Pancreas (tissue), 10 donors: ENCODE data around the gene ABI3BP. TPM values are rescaled to one million over a fixed set of nuclear protein-coding genes. Genes with fewer than 3 reads are reported as not detected.

Source experiments
- ATAC-seq, 4 donors: fragments of 200-7000 bp; cut with Tn5 transposase; one replicate each; pipeline versions ENCODE4 v1.8.0 to v1.9.1; 2020; ENCODE audit warnings: mild to moderate bottlenecking in 4 of 4, moderate library complexity in 4 of 4
- DNase-seq, 6 donors: peaks; one replicate each; pipeline ENCODE4 v3.0.0-alpha.2; 2020
- FAIRE-seq: peaks from 2 replicates; lab custom pipeline; 2012; peaks lifted over from hg19 to GRCh38; lab: Jason Lieb, UNC
- H3K27ac ChIP-seq, 4 donors: fragments of 200-600 bp; sonication (generic); 1 replicate in 3 of 4; 2 replicates in 1 of 4; pipeline versions ENCODE4 v1.5.0 to v1.8.0; 2020
- H3K27me3 ChIP-seq, 4 donors: fragments of 200-600 bp; one replicate each; pipeline ENCODE4 v1.8.0; 2021
- H3K36me3 ChIP-seq, 3 donors: fragments of 200-600 bp; sonication (generic) in 1 of 3; one replicate each; pipeline versions ENCODE4 v1.5.0 to v1.8.0; 2020 to 2021
- H3K4me1 ChIP-seq, 3 donors: fragments of 200-600 bp; one replicate each; pipeline ENCODE4 v1.8.0; 2021
- H3K4me3 ChIP-seq, 4 donors: fragments of 200-600 bp; sonication (generic) in 2 of 4; one replicate each; pipeline versions ENCODE4 v1.5.0 to v1.8.0; 2020 to 2021
- H3K9me3 ChIP-seq, 4 donors: fragments of 200-600 bp; one replicate each; pipeline ENCODE4 v1.8.0; 2021
- WGBS, 2 donors: extraction: QIAGEN DNeasy Blood & Tissue Kit; methylation state at CpG; one replicate each; pipeline ENCODE4 v1.1.7; 2013; 5-methylcytosine and 5-hydroxymethylcytosine counted together
- intact Hi-C, 3 donors: fragments of 100-400 bp; cut with DNase I; formaldehyde crosslinking; loops; one replicate each; pipeline versions ENCODE4 v1.11.1 to v1.14.2; 2022
- polyA plus RNA-seq, 2 donors: library from polyadenylated mRNA; stranded (reverse); fragments of 200-250 nt; gene quantifications; one replicate each; pipeline ENCODE4 v1.2.3, GENCODE V29; 2013
- total RNA-seq, 6 donors: library from RNA; stranded (reverse); fragmentation: NEBNext Ultra II Directional in 4 of 6; extraction: Animal tissue kit (Norgen Biotek cat#: 25700) in 4 of 6; gene quantifications; one replicate each; pipeline versions ENCODE4 v1.2.1 to v1.2.4, GENCODE V29; 2021 to 2023
- TF ChIP-seq, protein P1 (sequence below), 4 donors: fragments of 200-600 bp; sonication (generic) in 3 of 4; IDR thresholded peaks; one replicate each; pipeline versions ENCODE4 v1.5.0 to v1.8.0; 2021; ENCODE audit warnings: antibody characterized with exemption in 4 of 4
- donor health status: healthy with polysubstance abuse.
- donor health status: DM: no; HTN: no; CAD: no; lungs with moderate emphysema.
- donor health status: DM: no; HTN: no; CAD: no.
- donor health status: control.
- donor health status: control.
- donor health status: Bipolar disorder and iron deficiency.
- donor health status: DM: yes; HTN: yes; CAD: no.
- donor health status: DM: no; HTN: no; CAD: no.
- donor health status: DM: no; HTN: no; CAD: no.
- donor health status: DM: yes; HTN: yes; CAD: no.

ABI3BP gene
- total and polyA plus RNA-seq, 8 donors, result 2.6 to 25.3 (median 5.8) TPM

DNA sequence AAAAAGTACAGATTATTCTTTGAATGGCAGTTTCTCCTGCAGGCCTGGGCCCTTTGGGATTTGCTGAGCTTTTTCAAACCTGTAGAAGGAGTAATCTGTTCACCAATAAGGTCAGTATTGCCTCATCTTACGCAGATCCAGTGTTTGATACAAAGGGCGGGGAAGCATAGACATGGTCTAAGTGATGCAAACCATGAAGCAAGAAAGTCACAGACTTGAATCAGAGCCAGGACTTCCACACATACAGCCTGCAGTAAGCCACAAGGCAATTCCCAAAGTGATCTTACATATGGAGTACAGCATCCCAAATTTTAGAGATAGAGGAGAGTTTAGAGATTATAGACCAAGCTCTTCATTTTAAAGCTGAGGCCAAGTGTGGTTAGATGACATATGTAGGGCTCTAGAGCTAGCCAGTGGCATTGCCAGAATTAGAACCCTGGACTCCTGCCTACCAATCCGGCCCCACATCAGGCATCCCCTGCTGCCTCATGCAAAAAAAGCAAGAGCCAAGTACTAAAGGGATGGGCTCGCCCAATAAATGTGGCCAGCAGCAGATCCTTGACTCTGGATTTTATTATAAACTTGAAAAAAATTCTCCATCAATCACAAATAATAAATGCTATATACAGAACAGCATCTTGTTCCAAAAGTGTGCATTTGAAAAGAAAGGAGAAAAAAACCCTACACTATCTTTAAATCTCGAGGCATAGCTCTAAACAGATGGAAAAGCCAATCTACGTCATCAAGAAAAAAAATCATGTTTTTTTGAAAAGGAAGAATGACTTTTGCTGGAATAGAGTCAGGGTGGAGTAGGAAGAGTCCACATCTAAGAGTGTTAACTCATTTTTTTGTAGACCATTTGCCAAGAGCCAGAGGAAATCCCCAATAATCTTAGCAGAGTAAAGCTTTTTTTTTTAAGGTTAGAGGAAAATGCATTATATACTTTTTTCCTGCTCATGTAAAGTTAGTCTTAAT lies 24.0 kb downstream of the ABI3BP start:
- ATAC-seq (peak in 1 of 4 donors; percentile 40), FAIRE-seq (no peak), DNase-seq (no peak)
- no peak overlapping the region for H3K27ac ChIP-seq
- H3K4me3 ChIP-seq, result no peak overlapping the region
- WGBS, 2 donors, result 74 to 83% methylated on average over 6 of the region's 6 CpGs
- H3K36me3 ChIP-seq, result no peaks in the 10 kb centered on the region
- TF ChIP-seq, protein P1, sequence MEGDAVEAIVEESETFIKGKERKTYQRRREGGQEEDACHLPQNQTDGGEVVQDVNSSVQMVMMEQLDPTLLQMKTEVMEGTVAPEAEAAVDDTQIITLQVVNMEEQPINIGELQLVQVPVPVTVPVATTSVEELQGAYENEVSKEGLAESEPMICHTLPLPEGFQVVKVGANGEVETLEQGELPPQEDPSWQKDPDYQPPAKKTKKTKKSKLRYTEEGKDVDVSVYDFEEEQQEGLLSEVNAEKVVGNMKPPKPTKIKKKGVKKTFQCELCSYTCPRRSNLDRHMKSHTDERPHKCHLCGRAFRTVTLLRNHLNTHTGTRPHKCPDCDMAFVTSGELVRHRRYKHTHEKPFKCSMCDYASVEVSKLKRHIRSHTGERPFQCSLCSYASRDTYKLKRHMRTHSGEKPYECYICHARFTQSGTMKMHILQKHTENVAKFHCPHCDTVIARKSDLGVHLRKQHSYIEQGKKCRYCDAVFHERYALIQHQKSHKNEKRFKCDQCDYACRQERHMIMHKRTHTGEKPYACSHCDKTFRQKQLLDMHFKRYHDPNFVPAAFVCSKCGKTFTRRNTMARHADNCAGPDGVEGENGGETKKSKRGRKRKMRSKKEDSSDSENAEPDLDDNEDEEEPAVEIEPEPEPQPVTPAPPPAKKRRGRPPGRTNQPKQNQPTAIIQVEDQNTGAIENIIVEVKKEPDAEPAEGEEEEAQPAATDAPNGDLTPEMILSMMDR (IDR thresholded peaks at IDR 0.05), result no peak
- intact Hi-C loops, result no loop called here
- H3K4me1 ChIP-seq, result no peaks in the 10 kb centered on the region
- H3K9me3 ChIP-seq, result no peaks in the 10 kb centered on the region
- no peaks in the 10 kb centered on the region for H3K27me3 ChIP-seq

DNA sequence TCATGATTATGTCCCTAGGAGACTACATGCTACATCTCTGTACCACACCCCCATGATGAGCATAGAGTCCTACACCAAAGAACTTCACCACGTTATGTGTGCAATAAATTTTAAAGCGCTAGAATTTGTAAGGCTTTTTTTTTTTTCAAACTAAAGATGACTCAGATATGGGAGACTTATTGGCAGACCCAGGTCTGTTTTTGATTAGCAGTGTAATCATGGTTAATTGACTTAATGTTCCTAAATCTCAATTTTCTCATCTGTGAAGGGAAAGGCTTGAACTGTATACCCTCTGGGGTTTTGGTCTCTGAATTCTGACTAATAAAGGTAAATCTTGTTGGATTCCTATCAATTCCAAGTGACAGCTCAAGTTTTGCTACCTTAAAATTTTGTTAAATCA lies 26.4 kb downstream of the ABI3BP start:
- WGBS, 2 donors, result 73 to 79% methylated on average over 2 of the region's 2 CpGs
- no peak for FAIRE-seq

DNA sequence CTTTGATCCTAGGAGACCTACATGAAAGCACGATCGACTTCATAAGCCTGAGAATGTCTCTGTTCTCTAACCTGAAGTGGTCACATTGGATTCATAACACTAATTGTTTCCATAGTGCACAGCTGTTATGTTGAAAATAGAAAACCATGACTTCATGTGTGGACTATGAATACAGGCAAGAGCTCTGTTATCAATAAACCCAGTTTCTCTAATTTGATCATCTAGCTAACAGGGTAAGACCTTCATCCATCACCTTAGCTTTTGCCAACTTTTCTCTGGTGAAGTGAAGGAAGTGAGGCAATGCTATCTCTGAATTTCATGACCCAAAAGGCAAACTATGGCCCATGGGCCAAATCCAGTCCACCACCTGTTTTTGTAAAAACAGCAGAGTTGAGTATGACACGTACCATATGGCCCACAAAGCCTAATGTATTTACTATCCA lies 27.2 kb downstream of the ABI3BP start:
- 60 to 70% methylated on average over 3 of the region's 3 CpGs for WGBS, 2 donors
- no peaks in the 10 kb centered on the region for H3K36me3 ChIP-seq
- no peak for ATAC-seq

More for the DNA sequence above, 26.4 kb downstream of the ABI3BP start:
- no peaks in the 10 kb centered on the region for H3K9me3 ChIP-seq
- DNase-seq (no peak), ATAC-seq (no peak)
- H3K4me1 ChIP-seq, result no peaks in the 10 kb centered on the region
- no peak overlapping the region for H3K27ac ChIP-seq
- intact Hi-C loops, result no loop called here
- H3K4me3 ChIP-seq, result no peak overlapping the region
- no peaks in the 10 kb centered on the region for H3K36me3 ChIP-seq
- H3K27me3 ChIP-seq, result no peaks in the 10 kb centered on the region
- TF ChIP-seq, protein P1 (IDR thresholded peaks at IDR 0.05), result no peak

DNA sequence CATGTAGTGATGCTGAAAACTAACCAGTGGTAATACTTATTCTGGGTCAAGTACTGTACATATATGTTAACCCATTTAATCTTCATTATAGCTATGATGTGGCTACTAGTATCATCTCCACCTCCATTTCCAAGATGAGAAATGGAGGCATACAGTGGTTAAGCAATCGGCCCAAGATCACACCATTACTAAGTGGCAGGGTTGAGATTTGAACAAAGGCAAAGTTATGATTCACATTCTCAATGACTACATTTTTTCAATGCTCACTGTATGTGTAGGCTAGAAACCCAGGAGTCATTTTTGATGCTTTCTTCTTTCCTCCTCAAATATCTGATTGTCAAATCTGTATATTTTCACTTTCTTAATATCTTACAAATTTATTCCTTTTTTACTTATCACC lies 30.2 kb downstream of the ABI3BP start:
- intact Hi-C loops, result no loop called here
- Histone ChIP-seq H3K4me3 (no peak overlapping the region), H3K4me1 (no peaks in the 10 kb centered on the region), H3K27ac (no peak overlapping the region), H3K9me3 (no peaks in the 10 kb centered on the region), H3K27me3 (no peaks in the 10 kb centered on the region), H3K36me3 (no peaks in the 10 kb centered on the region)
- TF ChIP-seq, protein P1 (IDR thresholded peaks at IDR 0.05), result no peak
- no peak for ATAC-seq
- DNase-seq, result no peak
- FAIRE-seq, result no peak
- WGBS, 2 donors, result 71 to 72% methylated on average over 1 of the region's 1 CpG

More for the DNA sequence above, 27.2 kb downstream of the ABI3BP start:
- no peak for DNase-seq
- intact Hi-C loops, result no loop called here
- H3K27me3 ChIP-seq, result no peaks in the 10 kb centered on the region
- no peak for FAIRE-seq
- TF ChIP-seq, protein P1 (IDR thresholded peaks at IDR 0.05), result no peak
- no peak overlapping the region for H3K27ac ChIP-seq
- H3K4me1 ChIP-seq, result no peaks in the 10 kb centered on the region
- no peak overlapping the region for H3K4me3 ChIP-seq
- H3K9me3 ChIP-seq, result no peaks in the 10 kb centered on the region
